Keratinocyte (primary cell): ENCODE results near the gene SETD4. TPM values are rescaled to one million over a fixed set of nuclear protein-coding genes. Genes with fewer than 3 reads are reported as not detected.

Experiments used
- DNase-seq: peaks from one replicate; pipeline ENCODE4 v3.0.0-alpha.2; 2011; ENCODE audit warnings: low read depth, missing footprints, low spot score
- FAIRE-seq: peaks from 2 replicates; lab custom pipeline; 2011; peaks lifted over from hg19 to GRCh38; lab: Jason Lieb, UNC
- H2AFZ ChIP-seq: 2 replicates; pipeline ENCODE4 v1.6.0; 2012; ENCODE audit warnings: low read length, control low read depth, inconsistent platforms; ENCODE audit not compliant: control insufficient read depth
- H3K27ac ChIP-seq: 2 replicates; pipeline ENCODE4 v1.5.1; 2011; ENCODE audit warnings: low read length; ENCODE audit not compliant: control insufficient read depth, insufficient read depth
- H3K27me3 ChIP-seq: 3 replicates; pipeline ENCODE4 v1.6.0; 2011; ENCODE audit warnings: low read length; ENCODE audit not compliant: control insufficient read depth, insufficient read depth; ENCODE audit errors: extremely low read depth
- H3K36me3 ChIP-seq, 2 experiments: 2 replicates in 1 of 2; 3 replicates in 1 of 2; pipeline ENCODE4 v1.5.1; 2011; ENCODE audit warnings: low read length in 2 of 2, mild to moderate bottlenecking in 1 of 2; ENCODE audit not compliant: control insufficient read depth in 2 of 2, insufficient read depth in 2 of 2; ENCODE audit errors: extremely low read depth in 1 of 2
- H3K4me1 ChIP-seq: 3 replicates; pipeline ENCODE4 v1.5.1; 2011; ENCODE audit warnings: low read length; ENCODE audit not compliant: control insufficient read depth, insufficient read depth; ENCODE audit errors: extremely low read depth
- H3K4me2 ChIP-seq: 3 replicates; pipeline ENCODE4 v1.6.0; 2011; ENCODE audit warnings: low read depth, low read length; ENCODE audit not compliant: control insufficient read depth, insufficient read depth; ENCODE audit errors: extremely low read depth
- H3K4me3 ChIP-seq, 3 experiments: fragments of 200-600 bp in 1 of 3; sonication (generic) in 1 of 3; 2 replicates in 2 of 3; 3 replicates in 1 of 3; pipeline ENCODE4 v1.5.1; 2011 to 2016; ENCODE audit warnings: low read length in 3 of 3, mild to moderate bottlenecking in 3 of 3, control low read depth in 2 of 3, inconsistent platforms in 1 of 3, low read depth in 1 of 3, mixed read lengths in 1 of 3, mixed run types in 1 of 3, moderate library complexity in 1 of 3; ENCODE audit not compliant: control insufficient read depth in 2 of 3, insufficient read depth in 2 of 3; ENCODE audit errors: extremely low read depth in 1 of 3
- H3K79me2 ChIP-seq: 2 replicates; pipeline ENCODE4 v1.6.0; 2012; ENCODE audit warnings: low read length; ENCODE audit not compliant: control insufficient read depth, insufficient read depth
- H3K9ac ChIP-seq: 3 replicates; pipeline ENCODE4 v1.6.0; 2011; ENCODE audit warnings: low read length; ENCODE audit not compliant: control insufficient read depth, insufficient read depth; ENCODE audit errors: extremely low read depth
- H3K9me1 ChIP-seq: 3 replicates; pipeline ENCODE4 v1.6.0; 2011; ENCODE audit warnings: low read length; ENCODE audit not compliant: control insufficient read depth, insufficient read depth; ENCODE audit errors: extremely low read depth
- H3K9me3 ChIP-seq: 2 replicates; pipeline ENCODE4 v1.5.1; 2012; ENCODE audit warnings: low read depth, low read length; ENCODE audit not compliant: control insufficient read depth
- H4K20me1 ChIP-seq: 3 replicates; pipeline ENCODE4 v1.6.0; 2011; ENCODE audit warnings: low read length; ENCODE audit not compliant: control insufficient read depth, insufficient read depth; ENCODE audit errors: extremely low read depth
- CTCF ChIP-seq, 3 experiments: IDR thresholded peaks in 1 of 3; conservative IDR thresholded peaks in 1 of 3; optimal IDR thresholded peaks in 1 of 3; 2 replicates in 2 of 3; 3 replicates in 1 of 3; pipeline versions ENCODE3 to v1.5.1; 2011; ENCODE audit warnings: low read length in 3 of 3, mild to moderate bottlenecking in 3 of 3, moderate library complexity in 2 of 3, control low read depth in 1 of 3, inconsistent platforms in 1 of 3; ENCODE audit not compliant: insufficient read depth in 2 of 3; ENCODE audit errors: extremely low read depth in 1 of 3
- EZH2 ChIP-seq: IDR thresholded peaks from one replicate; pipeline ENCODE4 v1.6.1; 2012; ENCODE audit warnings: inconsistent platforms, mild to moderate bottlenecking, low read length, moderate library complexity
- dilution Hi-C: fragments of 300-500 bp; cut with MboI; formaldehyde crosslinking; loops from one replicate; pipeline ENCODE4 v1.7.0; 2020; ENCODE audit warnings: low sequenced_read_pairs; ENCODE audit not compliant: extremely low pct_ligation_motif_present
- polyA plus RNA-seq, 5 experiments: library from polyadenylated mRNA; depleted of rRNA in 3 of 5; stranded (reverse) in 3 of 5; stranded (forward) in 1 of 5; unstranded in 1 of 5; fragments of >200 nt; gene quantifications; 1 replicate in 1 of 5; 2 replicates in 3 of 5; 3 replicates in 1 of 5; pipeline versions ENCODE4 v1.2.1 to v1.2.3, GENCODE V29; 2011 to 2012; ENCODE audit warnings: missing spikeins in 2 of 5, low read depth in 1 of 5, low replicate concordance in 1 of 5

Gene SETD4
- polyA plus RNA-seq, 1 donor (not counting 4 experiments of a cell fraction or from before 2014, with no cell fraction given), result 16.8 TPM

- dilution Hi-C loops, result no loop called here
- DNase-seq, result no peak
These were observed 3.2 kb upstream of the SETD4 start for GRCh38 chr21:36063375-36064084.

GRCh38 chr21:36061445-36061844 is 1.1 kb upstream of the SETD4 start:
- H3K36me3 ChIP-seq, result peaks cover 2 to 4% of the 10 kb centered on the region in 2 experiments
- H3K4me1 ChIP-seq, result peaks cover 17% of the 10 kb centered on the region
- H3K9ac ChIP-seq, result no peak overlapping the region
- no peaks in the 10 kb centered on the region for H3K9me3 ChIP-seq
- H3K4me2 ChIP-seq, result no peak overlapping the region
- dilution Hi-C loops, result no loop called here
- no peak overlapping the region for H3K4me3 ChIP-seq
- no peak overlapping the region for H2AFZ ChIP-seq
- no peaks in the 10 kb centered on the region for H3K27me3 ChIP-seq
- no peak overlapping the region for H3K27ac ChIP-seq
- H3K9me1 ChIP-seq, result no peaks in the 10 kb centered on the region
- H3K79me2 ChIP-seq, result peaks cover 10% of the 10 kb centered on the region
- FAIRE-seq (no peak), DNase-seq (no peak)
- H4K20me1 ChIP-seq, result no peaks in the 10 kb centered on the region
- TF ChIP-seq EZH2 (no peak), CTCF (optimal IDR thresholded peaks at IDR 0.05 in 1 of 3, IDR thresholded peaks at IDR 0.05 in 1 of 3, conservative IDR thresholded peaks at IDR 0.05 in 1 of 3; ENCODE audit: extremely low read depth in 1 of 3, insufficient read depth in 2 of 3, low read length in 3 of 3) (no peak)

More at GRCh38 chr21:36063375-36064084, 3.2 kb upstream of the SETD4 start:
- no peaks in the 10 kb centered on the region for H3K27me3 ChIP-seq
- TF ChIP-seq EZH2, result no peak
- TF ChIP-seq CTCF (optimal IDR thresholded peaks at IDR 0.05 in 1 of 3, IDR thresholded peaks at IDR 0.05 in 1 of 3, conservative IDR thresholded peaks at IDR 0.05 in 1 of 3; ENCODE audit: extremely low read depth in 1 of 3, insufficient read depth in 2 of 3, low read length in 3 of 3), result no peak
- H3K9ac ChIP-seq, result no peak overlapping the region
- no peaks in the 10 kb centered on the region for H3K9me3 ChIP-seq
- H4K20me1 ChIP-seq, result no peaks in the 10 kb centered on the region
- H3K27ac ChIP-seq, result no peak overlapping the region
- no peak overlapping the region for H3K4me2 ChIP-seq
- no peak overlapping the region for H2AFZ ChIP-seq
- no peaks in the 10 kb centered on the region for H3K9me1 ChIP-seq
- H3K36me3 ChIP-seq, result no peaks in the 10 kb centered on the region
- peaks cover 11% of the 10 kb centered on the region for H3K4me1 ChIP-seq
- H3K4me3 ChIP-seq, result no peak overlapping the region
- FAIRE-seq, result no peak
- H3K79me2 ChIP-seq, result peaks cover 4% of the 10 kb centered on the region
